Measurements from ENCODE around the gene NFATC1. TPM values are rescaled to one million over a fixed set of nuclear protein-coding genes. Genes with fewer than 3 reads are reported as not detected.

Gene NFATC1
- total RNA-seq, 2 donors from 2014 or later: 27.6 to 40.8 TPM

- no peak for ATAC-seq (ENCODE audit: insufficient number of reproducible peaks, low FRiP score, low read depth)
- H3K27ac ChIP-seq: no peak overlapping the region
- H3K4me1 ChIP-seq (ENCODE audit: control insufficient read depth in 1 of 2, low read depth in 2 of 2): no peaks in the 10 kb centered on the region
- no peaks in the 10 kb centered on the region for H3K36me3 ChIP-seq
- H3K4me3 ChIP-seq: no peak overlapping the region
- TF ChIP-seq CTCF (IDR thresholded peaks at IDR 0.05): no peak
- DNase-seq (ENCODE audit: low spot score): no peak
- H3K9me3 ChIP-seq: no peaks in the 10 kb centered on the region
- no peaks in the 10 kb centered on the region for H3K27me3 ChIP-seq (replicated peaks; ENCODE audit: insufficient read depth)
These were observed 150.0 kb downstream of the NFATC1 start for GRCh38 chr18:79545736-79546171.

- Histone ChIP-seq H3K4me3 (no peak overlapping the region), H3K27ac (no peak overlapping the region), H3K4me1 (ENCODE audit: control insufficient read depth in 1 of 2, low read depth in 2 of 2) (no peaks in the 10 kb centered on the region), H3K36me3 (no peaks in the 10 kb centered on the region), H3K9me3 (no peaks in the 10 kb centered on the region), H3K27me3 (replicated peaks; ENCODE audit: insufficient read depth) (no peaks in the 10 kb centered on the region)
- TF ChIP-seq CTCF (IDR thresholded peaks at IDR 0.05): no peak
- no peak for ATAC-seq (ENCODE audit: insufficient number of reproducible peaks, low FRiP score, low read depth)
- DNase-seq (ENCODE audit: low spot score): no peak
These were observed 151.1 kb downstream of the NFATC1 start for GRCh38 chr18:79546781-79547272.

- H3K27ac ChIP-seq: no peak overlapping the region
- no peak overlapping the region for H3K4me3 ChIP-seq
- no peak for TF ChIP-seq CTCF (IDR thresholded peaks at IDR 0.05)
- H3K36me3 ChIP-seq: no peaks in the 10 kb centered on the region
- H3K4me1 ChIP-seq (ENCODE audit: control insufficient read depth in 1 of 2, low read depth in 2 of 2): no peaks in the 10 kb centered on the region
- ATAC-seq (ENCODE audit: insufficient number of reproducible peaks, low FRiP score, low read depth) (no peak), DNase-seq (ENCODE audit: low spot score) (no peak)
- no peaks in the 10 kb centered on the region for H3K27me3 ChIP-seq (replicated peaks; ENCODE audit: insufficient read depth)
- no peaks in the 10 kb centered on the region for H3K9me3 ChIP-seq
These were observed 151.8 kb downstream of the NFATC1 start for GRCh38 chr18:79547413-79548076.

- Histone ChIP-seq H3K36me3 (no peaks in the 10 kb centered on the region), H3K4me3 (no peak overlapping the region), H3K9me3 (no peaks in the 10 kb centered on the region), H3K27me3 (replicated peaks; ENCODE audit: insufficient read depth) (no peaks in the 10 kb centered on the region), H3K4me1 (ENCODE audit: control insufficient read depth in 1 of 2, low read depth in 2 of 2) (no peaks in the 10 kb centered on the region), H3K27ac (no peak overlapping the region)
- DNase-seq (ENCODE audit: low spot score) (no peak), ATAC-seq (ENCODE audit: insufficient number of reproducible peaks, low FRiP score, low read depth) (no peak)
- TF ChIP-seq CTCF (IDR thresholded peaks at IDR 0.05): no peak
These were observed 152.3 kb downstream of the NFATC1 start for GRCh38 chr18:79548077-79548450.

- Histone ChIP-seq H3K27ac (no peak overlapping the region), H3K4me1 (ENCODE audit: control insufficient read depth in 1 of 2, low read depth in 2 of 2) (no peaks in the 10 kb centered on the region), H3K27me3 (replicated peaks; ENCODE audit: insufficient read depth) (no peaks in the 10 kb centered on the region), H3K36me3 (no peaks in the 10 kb centered on the region), H3K4me3 (no peak overlapping the region), H3K9me3 (no peaks in the 10 kb centered on the region)
- DNase-seq (ENCODE audit: low spot score): no peak
- no peak for ATAC-seq (ENCODE audit: insufficient number of reproducible peaks, low FRiP score, low read depth)
- TF ChIP-seq CTCF (IDR thresholded peaks at IDR 0.05): no peak
These were observed 152.9 kb downstream of the NFATC1 start for GRCh38 chr18:79548621-79548985.
